Measurements from ENCODE around the gene KCNQ1.

- no peak for TF ChIP-seq ZC3H10 (CRISPR knock-in tag; IDR thresholded peaks at IDR 0.05)
- TF ChIP-seq PATZ1 (CRISPR knock-in tag; IDR thresholded peaks at IDR 0.05; ENCODE audit: borderline replicate concordance), result no peak
- no peak for TF ChIP-seq RARB (CRISPR knock-in tag; IDR thresholded peaks at IDR 0.05)
- TF ChIP-seq ZNF70 (CRISPR knock-in tag; IDR thresholded peaks at IDR 0.05), result no peak
- no peak for TF ChIP-seq OSR1 (CRISPR knock-in tag; IDR thresholded peaks at IDR 0.05)
- TF ChIP-seq TSHZ2 (CRISPR knock-in tag; IDR thresholded peaks at IDR 0.05), result no peak
- no peak for TF ChIP-seq ZFP3 (CRISPR knock-in tag; IDR thresholded peaks at IDR 0.05)
- no peak for TF ChIP-seq ZFP30 (CRISPR knock-in tag; IDR thresholded peaks at IDR 0.05)
- no peak for TF ChIP-seq TCF4 (CRISPR knock-in tag; IDR thresholded peaks at IDR 0.05; ENCODE audit: borderline replicate concordance)
- no peak for TF ChIP-seq CSRNP3 (CRISPR knock-in tag; IDR thresholded peaks at IDR 0.05)
These were observed 405.4 kb downstream of the KCNQ1 start for GRCh38 chr11:2849994-2850770.

Measured in SK-N-SH treated with all-trans-retinoic acid at 6 μM for 48 hours (cell line).